IMR-90 (cell line): ENCODE results near the gene MPP2. TPM values are rescaled to one million over a fixed set of nuclear protein-coding genes. Genes with fewer than 3 reads are reported as not detected.

Experiments
- ATAC-seq: fragments of 200-7000 bp; cut with Tn5 transposase; 2 replicates; pipeline ENCODE4 v1.9.1; 2020; ENCODE audit warnings: low read depth, mild to moderate bottlenecking, moderate library complexity
- Bru-seq: library from RNA; stranded (reverse); fragments of 400-500 nt; gene quantifications from one replicate; lab custom pipeline; 2021; lab: Mats Ljungman, UMichigan
- BruChase-seq, 2 experiments: library from RNA; stranded (reverse); fragments of 400-500 nt; gene quantifications; one replicate each; lab custom pipeline; 2021; lab: Mats Ljungman, UMichigan
- BruUV-seq: library from RNA; stranded (reverse); fragments of 400-500 nt; replicated peaks from 2 replicates; lab custom pipeline; 2021; lab: Mats Ljungman, UMichigan
- CTCF ChIA-PET: fragments of 300-600 bp; formaldehyde crosslinking; extraction: SDS; loops from one replicate; lab custom pipeline; 2021; ENCODE audit warnings: antibody characterized with exemption; lab: Yijun Ruan, JAX
- POLR2A ChIA-PET: fragments of 300-600 bp; sonication (Branson Sonifier 250); formaldehyde crosslinking; loops from one replicate; lab custom pipeline; 2022; ENCODE audit warnings: antibody characterized with exemption; ENCODE audit not compliant: unreplicated experiment; lab: Charles Lee
- DNase-seq: peaks from one replicate; pipeline ENCODE4 v3.0.0; 2013
- H2AFZ ChIP-seq: replicated peaks from 2 replicates; pipeline ENCODE3; 2013; ENCODE audit warnings: low read length, mild to moderate bottlenecking; ENCODE audit not compliant: poor library complexity
- H2AK5ac ChIP-seq: 2 replicates; pipeline ENCODE4 v1.6.1; 2013; ENCODE audit warnings: low read depth, low read length, inconsistent platforms
- H2AK9ac ChIP-seq: replicated peaks from 2 replicates; pipeline ENCODE3; 2013; ENCODE audit warnings: mild to moderate bottlenecking, low read depth, low read length, moderate library complexity; ENCODE audit not compliant: poor library complexity
- H2BK120ac ChIP-seq: 2 replicates; pipeline ENCODE4 v1.6.1; 2013; ENCODE audit warnings: low read depth, low read length, inconsistent platforms
- H2BK15ac ChIP-seq: 3 replicates; pipeline ENCODE4 v1.6.1; 2013; ENCODE audit warnings: low read depth, low read length, inconsistent platforms
- H2BK20ac ChIP-seq: 2 replicates; pipeline ENCODE4 v1.6.1; 2013; ENCODE audit warnings: low read depth, mild to moderate bottlenecking, inconsistent platforms, low read length, moderate library complexity
- H2BK5ac ChIP-seq: 2 replicates; pipeline ENCODE4 v1.6.1; 2013; ENCODE audit warnings: mild to moderate bottlenecking, low read depth, low read length, inconsistent platforms; ENCODE audit not compliant: poor library complexity, severe bottlenecking
- H3K14ac ChIP-seq: replicated peaks from 2 replicates; pipeline ENCODE4 v1.6.1; 2013; ENCODE audit warnings: low read depth, low read length, inconsistent platforms
- H3K18ac ChIP-seq: 2 replicates; pipeline ENCODE4 v1.6.1; 2013; ENCODE audit warnings: low read depth, low read length, control low read depth
- H3K23ac ChIP-seq: 2 replicates; pipeline ENCODE4 v1.6.1; 2013; ENCODE audit warnings: low read depth, low read length, inconsistent platforms
- H3K27ac ChIP-seq: 2 replicates; pipeline ENCODE4 v1.5.1; 2013; ENCODE audit warnings: mild to moderate bottlenecking, control low read depth, low read length; ENCODE audit not compliant: insufficient read depth
- H3K27me3 ChIP-seq: 2 replicates; pipeline ENCODE4 v1.6.1; 2013; ENCODE audit warnings: low read length; ENCODE audit not compliant: control insufficient read depth, insufficient read depth
- H3K36me3 ChIP-seq: 2 replicates; pipeline ENCODE4 v1.6.1; 2013; ENCODE audit warnings: low read length, mixed read lengths; ENCODE audit not compliant: control insufficient read depth, insufficient read depth
- H3K4ac ChIP-seq: 2 replicates; pipeline ENCODE4 v1.6.1; 2013; ENCODE audit warnings: low read depth, low read length, inconsistent platforms
- H3K4me1 ChIP-seq: 2 replicates; pipeline ENCODE4 v1.6.1; 2013; ENCODE audit warnings: low read length, mixed read lengths; ENCODE audit not compliant: control insufficient read depth, insufficient read depth
- H3K4me2 ChIP-seq: 2 replicates; pipeline ENCODE4 v1.6.1; 2013; ENCODE audit warnings: low read depth, mild to moderate bottlenecking, control low read depth, low read length, moderate library complexity
- H3K4me3 ChIP-seq: 2 replicates; pipeline ENCODE4 v1.5.1; 2013; ENCODE audit warnings: low read depth, mild to moderate bottlenecking, control low read depth, low read length, moderate library complexity; ENCODE audit not compliant: insufficient read depth
- H3K56ac ChIP-seq: 2 replicates; pipeline ENCODE4 v1.6.1; 2013; ENCODE audit warnings: low read length, inconsistent platforms; ENCODE audit not compliant: insufficient read depth; ENCODE audit errors: extremely low read depth
- H3K79me1 ChIP-seq, 2 experiments: 2 replicates each; pipeline ENCODE4 v1.6.1; 2013; ENCODE audit warnings: low read length in 2 of 2, inconsistent platforms in 1 of 2, low read depth in 1 of 2
- H3K9ac ChIP-seq: 2 replicates; pipeline ENCODE4 v1.6.1; 2013; ENCODE audit warnings: low read depth, low read length, control low read depth
- H3K9me1 ChIP-seq: 2 replicates; pipeline ENCODE4 v1.6.1; 2013; ENCODE audit warnings: low read length, inconsistent platforms; ENCODE audit not compliant: insufficient read depth
- H3K9me3 ChIP-seq: 2 replicates; pipeline ENCODE4 v1.6.1; 2013; ENCODE audit warnings: low read length; ENCODE audit not compliant: control insufficient read depth, insufficient read depth
- H4K20me1 ChIP-seq: 2 replicates; pipeline ENCODE4 v1.6.1; 2013; ENCODE audit warnings: low read length, inconsistent platforms; ENCODE audit not compliant: insufficient read depth
- H4K5ac ChIP-seq: 2 replicates; pipeline ENCODE4 v1.6.1; 2013; ENCODE audit warnings: mild to moderate bottlenecking, low read depth, low read length, control low read depth
- H4K8ac ChIP-seq, 2 experiments: 2 replicates each; pipeline ENCODE4 v1.6.1; 2013; ENCODE audit warnings: low read depth in 2 of 2, low read length in 2 of 2, control low read depth in 1 of 2, inconsistent platforms in 1 of 2
- H4K91ac ChIP-seq: 2 replicates; pipeline ENCODE4 v1.6.1; 2013; ENCODE audit warnings: low read depth, low read length, inconsistent platforms; ENCODE audit not compliant: insufficient read depth
- CEBPB ChIP-seq: IDR thresholded peaks from 2 replicates; pipeline ENCODE4 v1.6.1; 2012; ENCODE audit warnings: low read depth, low read length, improper control_type of control experiment
- CHD1 ChIP-seq: IDR thresholded peaks from 2 replicates; pipeline ENCODE4 v1.6.1; 2012; ENCODE audit warnings: low read depth, low read length, improper control_type of control experiment
- ELK1 ChIP-seq: fragments of 150-350 bp; IDR thresholded peaks from 2 replicates; pipeline ENCODE4 v1.6.1; 2016; ENCODE audit warnings: low read depth, mild to moderate bottlenecking, low read length, moderate library complexity, borderline replicate concordance
- MAZ ChIP-seq: IDR thresholded peaks from 2 replicates; pipeline ENCODE4 v1.6.1; 2012; ENCODE audit warnings: low read depth, mild to moderate bottlenecking, low read length, improper control_type of control experiment, moderate library complexity, borderline replicate concordance
- POLR2A ChIP-seq: IDR thresholded peaks from 2 replicates; pipeline ENCODE4 v1.6.1; 2012; ENCODE audit warnings: mild to moderate bottlenecking, low read depth, low read length
- RCOR1 ChIP-seq: IDR thresholded peaks from 2 replicates; pipeline ENCODE4 v1.6.1; 2012; ENCODE audit warnings: mild to moderate bottlenecking, low read length, improper control_type of control experiment; ENCODE audit not compliant: insufficient replicate concordance
- SMC3 ChIP-seq: fragments of 150-350 bp; IDR thresholded peaks from 2 replicates; pipeline ENCODE4 v1.6.1; 2016; ENCODE audit warnings: low read depth, mild to moderate bottlenecking, antibody characterized with exemption, low read length, moderate library complexity
- WGBS, 2 experiments: methylation state at CpG; one replicate each; pipeline versions ENCODE4 v1.1.5 to v1.1.7; 2013; ENCODE audit warnings: missing lambda C conversion rate in 2 of 2; ENCODE audit not compliant: insufficient read length in 1 of 2; ENCODE audit errors: extremely low coverage in 2 of 2; 5-methylcytosine and 5-hydroxymethylcytosine counted together
- dilution Hi-C: fragments of 300-500 bp; cut with HindIII; formaldehyde crosslinking; loops from one replicate; pipeline ENCODE4 v1.14.3; 2018; ENCODE audit warnings: low sequenced_read_pairs; ENCODE audit not compliant: unreplicated experiment
- in situ Hi-C: fragments of 300-500 bp; cut with MboI; formaldehyde crosslinking; loops from 3 replicates; pipeline ENCODE4 v1.14.3; 2019; ENCODE audit warnings: low sequenced_read_pairs, inconsistent platforms, mixed read lengths
- intact Hi-C: fragments of 100-400 bp; cut with micrococcal nuclease; formaldehyde crosslinking; loops from 2 replicates; pipeline ENCODE4 v1.10.0; 2022
- long read RNA-seq: library from polyadenylated mRNA; unstranded; transcript quantifications from one replicate; pipeline ENCODE4 v2.0.0, GENCODE V29; 2021; ENCODE audit not compliant: unreplicated experiment
- polyA plus RNA-seq, 3 experiments: library from polyadenylated mRNA; depleted of rRNA; stranded (reverse); fragments of >200 nt; gene quantifications; 2 replicates each; pipeline ENCODE4 v1.2.3, GENCODE V29; 2012; ENCODE audit warnings: low replicate concordance in 1 of 3
- total RNA-seq: library from RNA; depleted of rRNA; stranded (reverse); fragments of >200 nt; gene quantifications from 2 replicates; pipeline ENCODE4 v1.2.3, GENCODE V29; 2012; rRNA removed
- TF ChIP-seq, protein P1 (sequence below): conservative IDR thresholded peaks from 2 replicates; pipeline ENCODE4 v1.5.1; 2012; ENCODE audit warnings: mild to moderate bottlenecking, low read depth, low read length, improper control_type of control experiment

The MPP2 gene, protein sequence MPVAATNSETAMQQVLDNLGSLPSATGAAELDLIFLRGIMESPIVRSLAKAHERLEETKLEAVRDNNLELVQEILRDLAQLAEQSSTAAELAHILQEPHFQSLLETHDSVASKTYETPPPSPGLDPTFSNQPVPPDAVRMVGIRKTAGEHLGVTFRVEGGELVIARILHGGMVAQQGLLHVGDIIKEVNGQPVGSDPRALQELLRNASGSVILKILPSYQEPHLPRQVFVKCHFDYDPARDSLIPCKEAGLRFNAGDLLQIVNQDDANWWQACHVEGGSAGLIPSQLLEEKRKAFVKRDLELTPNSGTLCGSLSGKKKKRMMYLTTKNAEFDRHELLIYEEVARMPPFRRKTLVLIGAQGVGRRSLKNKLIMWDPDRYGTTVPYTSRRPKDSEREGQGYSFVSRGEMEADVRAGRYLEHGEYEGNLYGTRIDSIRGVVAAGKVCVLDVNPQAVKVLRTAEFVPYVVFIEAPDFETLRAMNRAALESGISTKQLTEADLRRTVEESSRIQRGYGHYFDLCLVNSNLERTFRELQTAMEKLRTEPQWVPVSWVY
- total RNA-seq, result 1.9 and 3.2 TPM in 2 replicates
- 3.8 TPM in 2 replicates for polyA plus RNA-seq (2012; rRNA removed)
- 2.2 and 3.5 TPM in 2 replicates for polyA plus RNA-seq (2012; cell fraction: cytosol; rRNA removed)
- 4.6 and 7.8 TPM in 2 replicates for polyA plus RNA-seq (2012; cell fraction: nucleus; rRNA removed; ENCODE audit: low replicate concordance)
- Bru-seq, nascent RNA, result percentile 39 among the genes with signal in this experiment
- percentile 46 among the genes with signal in this experiment for BruChase-seq, experiment 1, labeled RNA remaining after a 6-hour chase
- percentile 44 among the genes with signal in this experiment for BruChase-seq, experiment 2, labeled RNA remaining after a 2-hour chase
- long read RNA-seq, full-length matches to known transcripts, result 1 of 4 reads
- long read RNA-seq, partial matches to known transcripts, result 2 of 4 reads
- long read RNA-seq, other reads (novel, unspliced or antisense), result 1 of 4 reads

GRCh38 chr17:43907425-43907981, at the start of gene MPP2:
Gene MPP2, minus strand, starts transcription at chr17:43907536. Its CDS starts 3,076 bp downstream, at chr17:43904460.
- 0% methylated on average over 14 of the region's 36 CpGs; no CpG with 5 or more reads in 1 of the 2 experiments for whole genome bisulfite sequencing, 2 experiments
- intact Hi-C loops (no loop called here), dilution Hi-C loops (no loop called here), in situ Hi-C loops (no loop called here)
- Histone ChIP-seq H2BK20ac (no peak within 1 kb of the TSS), H3K4me1 (peaks cover 6% of the 10 kb centered on the region), H4K8ac (peak within 1 kb of the TSS in 1 of 2 experiments; percentile 61; a peak in 2 of 4 replicates), H4K20me1 (peaks cover 8% of the 10 kb centered on the region), H3K9me3 (no peaks in the 10 kb centered on the region), H2AFZ (peak within 1 kb of the TSS; percentile 95), H2AK9ac (peak within 1 kb of the TSS; percentile 87), H3K4me2 (peak within 1 kb of the TSS; percentile 98), H2AK5ac (no peak within 1 kb of the TSS), H4K5ac (0 out of 2 replicates have a peak within 1 kb of the TSS, but pooled peaks have one; percentile 50), H2BK5ac (peak within 1 kb of the TSS; percentile 46), H3K9ac (peak within 1 kb of the TSS; percentile 63), H3K9me1 (0 out of 2 replicates have a peak, but pooled peaks cover 4% of the 10 kb centered on the region), H3K4ac (no peak within 1 kb of the TSS), H3K27me3 (peaks cover 18% of the 10 kb centered on the region), H3K23ac (0 out of 2 replicates have a peak within 1 kb of the TSS, but pooled peaks have one; percentile 35), H2BK120ac (peak within 1 kb of the TSS; percentile 68; the same call in 1 of the 2 replicates), H2BK15ac (peak within 1 kb of the TSS; percentile 39; the same call in 1 of the 3 replicates), H3K79me1 (no peaks in the 10 kb centered on the region), H3K27ac (peak within 1 kb of the TSS; percentile 58), H3K36me3 (no peaks in the 10 kb centered on the region), H3K18ac (peak within 1 kb of the TSS; percentile 75; the same call in 1 of the 2 replicates), H4K91ac (no peak within 1 kb of the TSS; the same call in 1 of the 2 replicates), H3K56ac (no peak within 1 kb of the TSS), H3K4me3 (peak within 1 kb of the TSS; percentile 57), H3K14ac (no peak within 1 kb of the TSS; the same call in 1 of the 2 replicates)
- BruUV-seq, result no TSS peak
- ATAC-seq, result peak; percentile 71
- CTCF ChIA-PET, result interaction anchor here (1.9 kb wide), 1 partner anchor 29 kb away, joined by 6 read pairs; no protein-coding TSS in a partner anchor
- DNase-seq, result peak; percentile 58
- POLR2A ChIA-PET, result no interaction called here
- TF ChIP-seq ELK1 (no peak), POLR2A (0 out of 2 replicates have a peak, but pooled peaks have one; percentile 29), CHD1 (no peak), CEBPB (no peak), MAZ (peak; percentile 79; the same call in 1 of the 2 replicates), SMC3 (no peak), RCOR1 (no peak)
- TF ChIP-seq, protein P1, sequence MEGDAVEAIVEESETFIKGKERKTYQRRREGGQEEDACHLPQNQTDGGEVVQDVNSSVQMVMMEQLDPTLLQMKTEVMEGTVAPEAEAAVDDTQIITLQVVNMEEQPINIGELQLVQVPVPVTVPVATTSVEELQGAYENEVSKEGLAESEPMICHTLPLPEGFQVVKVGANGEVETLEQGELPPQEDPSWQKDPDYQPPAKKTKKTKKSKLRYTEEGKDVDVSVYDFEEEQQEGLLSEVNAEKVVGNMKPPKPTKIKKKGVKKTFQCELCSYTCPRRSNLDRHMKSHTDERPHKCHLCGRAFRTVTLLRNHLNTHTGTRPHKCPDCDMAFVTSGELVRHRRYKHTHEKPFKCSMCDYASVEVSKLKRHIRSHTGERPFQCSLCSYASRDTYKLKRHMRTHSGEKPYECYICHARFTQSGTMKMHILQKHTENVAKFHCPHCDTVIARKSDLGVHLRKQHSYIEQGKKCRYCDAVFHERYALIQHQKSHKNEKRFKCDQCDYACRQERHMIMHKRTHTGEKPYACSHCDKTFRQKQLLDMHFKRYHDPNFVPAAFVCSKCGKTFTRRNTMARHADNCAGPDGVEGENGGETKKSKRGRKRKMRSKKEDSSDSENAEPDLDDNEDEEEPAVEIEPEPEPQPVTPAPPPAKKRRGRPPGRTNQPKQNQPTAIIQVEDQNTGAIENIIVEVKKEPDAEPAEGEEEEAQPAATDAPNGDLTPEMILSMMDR, result 0 out of 2 replicates have a peak, but pooled peaks have one; percentile 17
